Erythroblast (primary cell): ENCODE data around the gene RALGPS1.

Experiments
- GATA1 ChIP-seq: IDR thresholded peaks from 2 replicates; pipeline ENCODE4 v1.6.1; 2011; ENCODE audit warnings: low read depth, mild to moderate bottlenecking, control low read depth, low read length, moderate library complexity
- POLR2A ChIP-seq: IDR thresholded peaks from 2 replicates; pipeline ENCODE4 v1.6.1; 2011; ENCODE audit warnings: mild to moderate bottlenecking, low read length

- TF ChIP-seq POLR2A (no peak), GATA1 (no peak)
These were observed 162.5 kb downstream of the RALGPS1 start for GRCh38 chr9:127076860-127077643.
